H1 (cell line): ENCODE measurements around the gene CNR2. TPM values are rescaled to one million over a fixed set of nuclear protein-coding genes. Genes with fewer than 3 reads are reported as not detected.
"Not testable (repeated sequence)": the region's sequence is repeated elsewhere in the genome, so short reads cannot be mapped to it uniquely, and the experiment has no call there.

Experiments used
- CTCF ChIA-PET: fragments of 300-600 bp; sonication (Branson Sonifier 250); formaldehyde crosslinking; loops from one replicate; lab custom pipeline; 2021; ENCODE audit not compliant: partially characterized antibody; lab: Charles Lee
- POLR2A ChIA-PET: fragments of 300-600 bp; sonication (Branson Sonifier 250); formaldehyde crosslinking; loops from one replicate; lab custom pipeline; 2021; ENCODE audit warnings: inconsistent platforms; ENCODE audit not compliant: partially characterized antibody; lab: Charles Lee
- DNase-seq, 2 experiments: peaks; one replicate each; pipeline versions ENCODE4 v3.0.0 to v3.0.0-alpha.2; 2010 to 2022; ENCODE audit warnings: low spot score in 2 of 2, low read depth in 1 of 2, mixed read lengths in 1 of 2
- FAIRE-seq: peaks from 2 replicates; lab custom pipeline; 2011; peaks lifted over from hg19 to GRCh38; lab: Jason Lieb, UNC
- H2AFZ ChIP-seq: 2 replicates; pipeline ENCODE4 v1.8.1; 2012; ENCODE audit warnings: low read length, inconsistent platforms
- H2AK5ac ChIP-seq: 2 replicates; pipeline ENCODE4 v1.6.1; 2013; ENCODE audit warnings: low read depth, low read length
- H2BK120ac ChIP-seq: replicated peaks from 2 replicates; pipeline ENCODE3; 2013; ENCODE audit warnings: low read depth, low read length, inconsistent platforms
- H2BK12ac ChIP-seq: 2 replicates; pipeline ENCODE4 v1.6.1; 2013; ENCODE audit warnings: low read depth, low read length
- H2BK15ac ChIP-seq: 2 replicates; pipeline ENCODE4 v1.6.1; 2013; ENCODE audit warnings: low read length
- H2BK20ac ChIP-seq: 2 replicates; pipeline ENCODE4 v1.6.1; 2013; ENCODE audit warnings: low read length
- H2BK5ac ChIP-seq: 2 replicates; pipeline ENCODE4 v1.6.1; 2013; ENCODE audit warnings: low read depth, low read length
- H3K14ac ChIP-seq: 2 replicates; pipeline ENCODE4 v1.6.1; 2013; ENCODE audit warnings: inconsistent platforms; ENCODE audit not compliant: insufficient read length
- H3K18ac ChIP-seq: 2 replicates; pipeline ENCODE4 v1.6.1; 2013; ENCODE audit warnings: low read length; ENCODE audit errors: extremely low read depth
- H3K23ac ChIP-seq: 2 replicates; pipeline ENCODE4 v1.6.1; 2013; ENCODE audit warnings: inconsistent platforms; ENCODE audit not compliant: insufficient read length
- H3K23me2 ChIP-seq: 2 replicates; pipeline ENCODE4 v1.6.1; 2013; ENCODE audit warnings: low read depth, low read length
- H3K27ac ChIP-seq: 2 replicates; pipeline ENCODE4 v1.6.1; 2011; ENCODE audit warnings: low read depth, low read length, inconsistent platforms
- H3K27me3 ChIP-seq, 4 experiments: replicated peaks in 1 of 4; 1 replicate in 1 of 4; 2 replicates in 3 of 4; pipeline versions ENCODE4 v1.6.1 to v1.8.1; 2011 to 2013; ENCODE audit warnings: low read length in 3 of 4, mild to moderate bottlenecking in 3 of 4, inconsistent platforms in 2 of 4, mixed read lengths in 2 of 4, moderate library complexity in 1 of 4; ENCODE audit not compliant: control insufficient read depth in 3 of 4, insufficient read depth in 3 of 4; ENCODE audit errors: extremely low read depth in 1 of 4
- H3K36me3 ChIP-seq, 4 experiments: 2 replicates each; pipeline versions ENCODE4 v1.6.1 to v1.8.1; 2011 to 2013; ENCODE audit warnings: mild to moderate bottlenecking in 4 of 4, low read length in 3 of 4, moderate library complexity in 2 of 4, control low read depth in 1 of 4, inconsistent platforms in 1 of 4; ENCODE audit not compliant: insufficient read depth in 4 of 4, control insufficient read depth in 2 of 4
- H3K4ac ChIP-seq: replicated peaks from 2 replicates; pipeline ENCODE3; 2013; ENCODE audit warnings: low read length, low read depth, mixed read lengths, inconsistent platforms; ENCODE audit not compliant: insufficient read length
- H3K4me1 ChIP-seq, 4 experiments: replicated peaks in 1 of 4; 1 replicate in 1 of 4; 2 replicates in 3 of 4; pipeline versions ENCODE4 v1.6.1 to v1.8.1; 2011 to 2013; ENCODE audit warnings: low read length in 3 of 4, inconsistent platforms in 2 of 4, mixed read lengths in 1 of 4; ENCODE audit not compliant: insufficient read depth in 4 of 4, control insufficient read depth in 3 of 4
- H3K4me2 ChIP-seq, 2 experiments: 2 replicates each; pipeline versions ENCODE4 v1.6.1 to v1.8.1; 2011 to 2013; ENCODE audit warnings: low read depth in 2 of 2, low read length in 2 of 2, control low read depth in 1 of 2, inconsistent platforms in 1 of 2, mild to moderate bottlenecking in 1 of 2; ENCODE audit not compliant: insufficient read depth in 1 of 2
- H3K4me3 ChIP-seq, 4 experiments: fragments of 200-600, 300-600 bp in 1 of 4; sonication (generic), shearing (Covaris generic), sonication (Bioruptor Twin) in 1 of 4; 2 replicates each; pipeline versions ENCODE4 v1.5.1 to v1.8.1; 2011 to 2016; ENCODE audit warnings: low read length in 4 of 4, low read depth in 3 of 4, control low read depth in 2 of 4, inconsistent platforms in 2 of 4, mild to moderate bottlenecking in 2 of 4, mixed read lengths in 1 of 4, moderate library complexity in 1 of 4; ENCODE audit not compliant: insufficient read depth in 2 of 4; ENCODE audit errors: extremely low read depth in 1 of 4
- H3K56ac ChIP-seq: replicated peaks from 2 replicates; pipeline ENCODE3; 2013; ENCODE audit warnings: low read depth, mild to moderate bottlenecking, mixed read lengths, low read length, inconsistent platforms; ENCODE audit not compliant: insufficient read length
- H3K79me1 ChIP-seq: 2 replicates; pipeline ENCODE4 v1.6.1; 2013; ENCODE audit warnings: low read depth, low read length, control low read depth
- H3K79me2 ChIP-seq, 2 experiments: 2 replicates each; pipeline versions ENCODE4 v1.6.1 to v1.8.1; 2012 to 2013; ENCODE audit warnings: low read length in 2 of 2, mild to moderate bottlenecking in 2 of 2, inconsistent platforms in 1 of 2; ENCODE audit not compliant: insufficient read depth in 2 of 2, control insufficient read depth in 1 of 2
- H3K9ac ChIP-seq, 4 experiments: replicated peaks in 1 of 4; 1 replicate in 1 of 4; 2 replicates in 3 of 4; pipeline versions ENCODE4 v1.6.1 to v1.8.1; 2011 to 2013; ENCODE audit warnings: low read depth in 3 of 4, low read length in 3 of 4, control low read depth in 2 of 4, mild to moderate bottlenecking in 2 of 4, moderate library complexity in 2 of 4, inconsistent platforms in 1 of 4; ENCODE audit errors: extremely low read depth in 1 of 4
- H3K9me3 ChIP-seq, 2 experiments: 2 replicates each; pipeline versions ENCODE4 v1.6.1 to v1.8.1; 2012 to 2013; ENCODE audit warnings: mild to moderate bottlenecking in 2 of 2, moderate library complexity in 2 of 2, control low read depth in 1 of 2, inconsistent platforms in 1 of 2, low read depth in 1 of 2, low read length in 1 of 2, mixed read lengths in 1 of 2; ENCODE audit not compliant: insufficient read depth in 2 of 2
- H4K20me1 ChIP-seq, 2 experiments: replicated peaks in 1 of 2; 2 replicates each; pipeline versions ENCODE3 to v1.8.1; 2011 to 2013; ENCODE audit warnings: inconsistent platforms in 2 of 2, low read length in 2 of 2, mild to moderate bottlenecking in 1 of 2; ENCODE audit not compliant: insufficient read depth in 2 of 2, control insufficient read depth in 1 of 2
- H4K5ac ChIP-seq: 2 replicates; pipeline ENCODE4 v1.6.1; 2013; ENCODE audit warnings: low read length, low read depth, mixed read lengths, inconsistent platforms; ENCODE audit not compliant: insufficient read length
- H4K8ac ChIP-seq: 2 replicates; pipeline ENCODE4 v1.8.0; 2013; ENCODE audit warnings: mild to moderate bottlenecking, moderate library complexity, low read length, inconsistent platforms; ENCODE audit not compliant: insufficient read depth; ENCODE audit errors: extremely low read depth
- H4K91ac ChIP-seq: replicated peaks from 2 replicates; pipeline ENCODE3; 2013; ENCODE audit warnings: low read length, mixed read lengths, inconsistent platforms; ENCODE audit not compliant: insufficient read length
- WGBS, 2 experiments: shearing (Covaris generic) in 1 of 2; methylation state at CpG; one replicate each; pipeline versions ENCODE4 v1.1.6 to v1.1.7; 2013 to 2015; ENCODE audit warnings: low lambda C conversion rate in 2 of 2, mixed read lengths in 2 of 2, inconsistent platforms in 1 of 2, low coverage in 1 of 2, missing lambda C conversion rate in 1 of 2; ENCODE audit not compliant: insufficient replicate concordance in 2 of 2, insufficient coverage in 1 of 2, insufficient read length in 1 of 2; ENCODE audit errors: extremely low coverage in 1 of 2, missing lambda C conversion rate in 1 of 2; 5-methylcytosine and 5-hydroxymethylcytosine counted together
- polyA plus RNA-seq, 7 experiments: library from polyadenylated mRNA; depleted of rRNA in 3 of 7; stranded (reverse) in 5 of 7; unstranded in 2 of 7; fragments of >200 nt in 5 of 7; fragments of 200-250 nt in 2 of 7; gene quantifications; 1 replicate in 5 of 7; 2 replicates in 1 of 7; 4 replicates in 1 of 7; pipeline versions ENCODE4 v1.2.1 to v1.2.3, GENCODE V29; 2011 to 2013; ENCODE audit warnings: missing spikeins in 2 of 7, mixed read lengths in 2 of 7
- total RNA-seq: library from RNA; stranded (reverse); fragmentation: NEBNext Ultra II Directional; extraction: Animal tissue kit (Norgen Biotek cat#: 25700); gene quantifications from 2 replicates; pipeline ENCODE4 v1.2.1, GENCODE V29; 2021

CNR2 gene
- total and polyA plus RNA-seq, 2 of the 8 experiments (the other 6 are each of a cell fraction or from before 2014, with no cell fraction given) = not detected

DNA sequence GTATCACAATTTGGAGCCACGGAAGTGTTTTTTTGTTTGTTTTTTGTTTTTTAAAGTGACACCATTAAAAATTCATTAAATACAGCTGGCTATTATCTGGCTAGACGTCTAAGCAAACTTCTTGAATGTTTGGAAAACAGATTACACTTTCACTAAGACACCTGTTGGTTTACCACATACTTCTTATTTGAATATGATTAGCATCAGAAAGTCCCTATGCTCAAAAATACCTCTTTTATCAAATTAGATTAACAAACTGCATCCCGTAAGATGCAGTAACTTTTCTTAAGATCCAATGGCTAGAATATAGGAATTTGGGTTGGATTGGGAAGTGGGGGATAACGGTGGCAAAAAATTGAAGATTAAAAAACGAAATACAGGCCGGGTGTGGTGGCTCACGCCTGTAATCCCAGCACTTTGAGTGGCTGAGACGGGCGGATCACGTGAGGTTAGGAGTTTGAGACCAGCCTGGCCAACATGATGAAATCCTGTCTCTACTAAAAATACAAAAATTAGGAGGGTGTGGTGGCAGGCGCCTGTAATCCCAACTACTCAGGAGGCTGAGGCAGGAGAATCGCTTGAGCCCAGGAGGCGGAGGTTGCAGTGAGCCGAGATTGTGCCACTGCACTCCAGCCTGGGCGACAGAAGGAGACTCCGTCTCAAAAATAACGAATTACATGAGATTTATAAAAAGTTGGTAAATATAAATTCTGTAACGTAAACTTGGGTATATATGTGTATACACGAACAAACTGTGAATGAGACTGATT is 45.1 kb upstream of the CNR2 start:
- not testable (repeated sequence) for H3K4me1 ChIP-seq, H3K56ac ChIP-seq, H4K20me1 ChIP-seq, DNase-seq, H2BK12ac ChIP-seq, FAIRE-seq, H2AFZ ChIP-seq, H2BK20ac ChIP-seq, H2BK15ac ChIP-seq, H4K8ac ChIP-seq, H3K23ac ChIP-seq, H3K79me1 ChIP-seq, H3K27ac ChIP-seq, H2BK120ac ChIP-seq, H3K4ac ChIP-seq, H3K14ac ChIP-seq, H2AK5ac ChIP-seq, H4K91ac ChIP-seq, H3K23me2 ChIP-seq, H3K27me3 ChIP-seq, H3K18ac ChIP-seq, H3K9me3 ChIP-seq
- Histone ChIP-seq H3K79me2 (peaks cover 0 to 15% of the 10 kb centered on the region in 2 experiments; a peak in 2 of 4 replicates), H3K36me3 (peaks cover 0 to 15% (median 1%) of the 10 kb centered on the region in 4 experiments; a peak in 3 of 8 replicates), H3K4me3 (peak overlapping the region in 3 of 4 experiments; percentile 77 to 90 (median 90); a peak in 4 of 8 replicates), H3K4me2 (peak overlapping the region; percentile 82 to 87), H4K5ac (peak overlapping the region; percentile 88), H2BK5ac (0 out of 2 replicates have a peak overlapping the region, but pooled peaks have one; percentile 83), H3K9ac (peak overlapping the region in 2 of 4 experiments; percentile 72 to 99; a peak in 4 of 7 replicates)
- ChIA-PET POLR2A (interaction anchor here (0.5 to 16.6 kb wide), 5 partner anchors 10 to 110 kb away, joined by 3 to 267 read pairs (median 4); partner anchors contain the start of gene SRSF10), CTCF (interaction anchor here (1.0 to 2.0 kb wide), 2 partner anchors 10 to 153 kb away, joined by 3 to 10 read pairs; no protein-coding TSS in a partner anchor)
- 83 to 100% methylated on average over 1 to 19 of the region's 19 CpGs for WGBS, 2 experiments
